Caco-2 (cell line): Measurements from ENCODE around the gene LRMDA. TPM values are rescaled to one million over a fixed set of nuclear protein-coding genes. Genes with fewer than 3 reads are reported as not detected.

Experiments used
- BruUV-seq: library from RNA; stranded (reverse); fragments of 400-500 nt; replicated peaks from 2 replicates; lab custom pipeline; 2021; lab: Mats Ljungman, UMichigan
- CTCF ChIA-PET: fragments of 300-600 bp; sonication (Branson Sonifier 250); formaldehyde crosslinking; loops from one replicate; lab custom pipeline; 2022; ENCODE audit warnings: antibody characterized with exemption; lab: Charles Lee
- POLR2A ChIA-PET: fragments of 300-600 bp; sonication (Branson Sonifier 250); formaldehyde crosslinking; loops from one replicate; lab custom pipeline; 2022; ENCODE audit warnings: antibody characterized with exemption; lab: Charles Lee
- DNase-seq, 2 experiments: peaks; one replicate each; pipeline versions ENCODE4 v3.0.0 to v3.0.0-alpha.2; 2020 to 2022
- H3K27me3 ChIP-seq: replicated peaks from 2 replicates; pipeline ENCODE4 v1.6.0; 2011; ENCODE audit warnings: low read length; ENCODE audit not compliant: control insufficient read depth, insufficient read depth
- H3K36me3 ChIP-seq: 2 replicates; pipeline ENCODE4 v1.5.1; 2011; ENCODE audit warnings: low read length; ENCODE audit not compliant: control insufficient read depth, insufficient read depth
- H3K4me1 ChIP-seq: fragments of 250-450 bp; sonication (Bioruptor Pico); 2 replicates; pipeline ENCODE4 v1.5.1; 2020; ENCODE audit warnings: mild to moderate bottlenecking
- H3K4me3 ChIP-seq: 2 replicates; pipeline ENCODE4 v1.5.1; 2011; ENCODE audit warnings: low read depth, mild to moderate bottlenecking, control low read depth, low read length
- H3K9me3 ChIP-seq: fragments of 250-450 bp; sonication (Bioruptor Pico); 2 replicates; pipeline ENCODE4 v1.5.1; 2020; ENCODE audit warnings: mild to moderate bottlenecking, moderate library complexity
- H3K27ac Mint-ChIP-seq: one replicate; pipeline ENCODE4 v1.8.0; 2022; ENCODE audit warnings: mixed read lengths; ENCODE audit not compliant: unreplicated experiment
- H3K27me3 Mint-ChIP-seq: one replicate; pipeline ENCODE4 v1.8.0; 2022; ENCODE audit warnings: mixed read lengths; ENCODE audit not compliant: insufficient read depth, unreplicated experiment
- H3K36me3 Mint-ChIP-seq: one replicate; pipeline ENCODE4 v1.8.0; 2022; ENCODE audit warnings: mild to moderate bottlenecking, mixed read lengths; ENCODE audit not compliant: insufficient read depth, unreplicated experiment
- H3K4me1 Mint-ChIP-seq: one replicate; pipeline ENCODE4 v1.8.0; 2022; ENCODE audit warnings: low read depth, mixed read lengths; ENCODE audit not compliant: unreplicated experiment
- H3K4me3 Mint-ChIP-seq: one replicate; pipeline ENCODE4 v1.8.0; 2022; ENCODE audit warnings: mild to moderate bottlenecking, moderate library complexity, mixed read lengths; ENCODE audit not compliant: unreplicated experiment
- H3K9me3 Mint-ChIP-seq: one replicate; pipeline ENCODE4 v1.8.0; 2022; ENCODE audit warnings: mixed read lengths; ENCODE audit not compliant: unreplicated experiment
- intact Hi-C: fragments of 100-400 bp; cut with micrococcal nuclease; formaldehyde crosslinking; loops from one replicate; pipeline ENCODE4 v1.10.0; 2022; ENCODE audit not compliant: unreplicated experiment
- total RNA-seq: library from RNA; stranded (reverse); gene quantifications from 2 replicates; pipeline ENCODE4 v1.2.3, GENCODE V29; 2022
- TF ChIP-seq, protein P1 (sequence below), 2 experiments: fragments of 200-600 bp in 1 of 2; IDR thresholded peaks; 1 replicate in 1 of 2; 2 replicates in 1 of 2; pipeline versions ENCODE4 v1.5.1 to v1.8.0; 2011 to 2022; ENCODE audit warnings: antibody characterized with exemption in 1 of 2, control low read depth in 1 of 2, inconsistent platforms in 1 of 2, low read depth in 1 of 2, low read length in 1 of 2, mild to moderate bottlenecking in 1 of 2, moderate library complexity in 1 of 2; ENCODE audit not compliant: insufficient read depth in 1 of 2, severe bottlenecking in 1 of 2, unreplicated experiment in 1 of 2

Gene LRMDA
- total RNA-seq, 1 experiment from 2014 or later, result 18.5 TPM

DNA sequence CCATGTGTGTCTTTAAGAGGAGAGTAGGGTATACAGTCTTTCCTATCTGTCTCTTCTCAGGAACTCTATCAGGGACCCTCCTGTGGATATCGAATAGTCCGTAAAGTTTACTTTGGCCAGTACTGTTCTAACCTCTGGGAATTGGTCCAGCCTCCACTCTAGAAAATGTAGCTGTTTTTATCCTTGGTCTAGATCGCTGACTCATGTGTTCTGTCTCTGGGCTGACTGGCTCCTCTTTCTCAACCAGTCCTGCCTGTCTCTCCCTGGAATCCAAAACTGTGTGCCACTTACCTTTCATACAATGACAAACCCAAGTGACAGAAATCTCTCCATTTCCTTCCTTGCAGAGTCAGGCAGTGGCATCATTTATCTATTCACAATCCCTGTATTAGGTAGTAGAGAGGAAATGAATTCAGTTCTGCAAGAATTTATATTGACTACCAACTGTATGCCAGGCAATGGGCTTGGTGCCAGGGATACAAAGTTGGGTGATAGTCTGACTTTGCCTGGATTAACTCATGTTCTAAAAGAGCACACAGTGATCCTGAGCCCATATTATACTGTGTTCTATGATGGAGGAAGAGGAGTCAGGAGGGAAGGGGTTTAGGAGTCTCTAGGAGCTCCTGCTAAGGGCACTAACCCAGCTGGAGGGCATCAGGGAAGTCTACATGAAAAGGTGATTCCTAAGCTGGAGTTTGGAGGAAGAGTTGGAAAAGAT, 232.7 kb downstream of the LRMDA start:
- BruUV-seq, result no TSS peak
- no peaks in the 10 kb centered on the region for H3K9me3 Mint-ChIP-seq
- Histone ChIP-seq H3K27me3 (no peaks in the 10 kb centered on the region), H3K4me3 (no peak overlapping the region), H3K9me3 (no peaks in the 10 kb centered on the region), H3K36me3 (no peaks in the 10 kb centered on the region), H3K4me1 (no peaks in the 10 kb centered on the region)
- POLR2A ChIA-PET, result no interaction called here
- CTCF ChIA-PET, result no interaction called here
- no peaks in the 10 kb centered on the region for H3K4me1 Mint-ChIP-seq
- no peak for DNase-seq
- no peaks in the 10 kb centered on the region for H3K27me3 Mint-ChIP-seq
- H3K4me3 Mint-ChIP-seq, result no peak overlapping the region
- intact Hi-C loops, result no loop called here
- TF ChIP-seq, protein P1, sequence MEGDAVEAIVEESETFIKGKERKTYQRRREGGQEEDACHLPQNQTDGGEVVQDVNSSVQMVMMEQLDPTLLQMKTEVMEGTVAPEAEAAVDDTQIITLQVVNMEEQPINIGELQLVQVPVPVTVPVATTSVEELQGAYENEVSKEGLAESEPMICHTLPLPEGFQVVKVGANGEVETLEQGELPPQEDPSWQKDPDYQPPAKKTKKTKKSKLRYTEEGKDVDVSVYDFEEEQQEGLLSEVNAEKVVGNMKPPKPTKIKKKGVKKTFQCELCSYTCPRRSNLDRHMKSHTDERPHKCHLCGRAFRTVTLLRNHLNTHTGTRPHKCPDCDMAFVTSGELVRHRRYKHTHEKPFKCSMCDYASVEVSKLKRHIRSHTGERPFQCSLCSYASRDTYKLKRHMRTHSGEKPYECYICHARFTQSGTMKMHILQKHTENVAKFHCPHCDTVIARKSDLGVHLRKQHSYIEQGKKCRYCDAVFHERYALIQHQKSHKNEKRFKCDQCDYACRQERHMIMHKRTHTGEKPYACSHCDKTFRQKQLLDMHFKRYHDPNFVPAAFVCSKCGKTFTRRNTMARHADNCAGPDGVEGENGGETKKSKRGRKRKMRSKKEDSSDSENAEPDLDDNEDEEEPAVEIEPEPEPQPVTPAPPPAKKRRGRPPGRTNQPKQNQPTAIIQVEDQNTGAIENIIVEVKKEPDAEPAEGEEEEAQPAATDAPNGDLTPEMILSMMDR (IDR thresholded peaks at IDR 0.05; ENCODE audit: insufficient read depth in 1 of 2, low read depth in 1 of 2, low read length in 1 of 2, severe bottlenecking in 1 of 2, unreplicated experiment in 1 of 2), result no peak
- H3K27ac Mint-ChIP-seq, result no peak overlapping the region
- H3K36me3 Mint-ChIP-seq, result no peaks in the 10 kb centered on the region

DNA sequence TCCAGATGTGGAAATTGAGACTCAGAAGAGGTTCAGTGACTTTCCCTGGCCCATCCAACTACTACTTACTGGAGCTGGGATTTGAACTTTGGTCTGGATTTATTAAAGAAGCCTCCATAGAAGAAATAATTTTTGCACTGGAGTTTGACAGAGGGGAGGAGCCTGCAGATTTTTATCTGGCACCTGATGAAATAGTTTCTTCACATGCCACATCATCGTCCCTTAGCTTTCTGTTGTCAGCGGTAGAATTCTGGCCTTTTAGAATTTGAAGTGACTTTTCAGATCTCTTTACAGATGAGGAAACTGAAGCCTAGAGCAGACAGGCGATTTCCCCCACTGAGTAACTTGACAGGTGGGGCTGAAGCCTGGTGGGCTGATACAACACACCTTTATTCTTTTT, 233.5 kb downstream of the LRMDA start:
- Mint-ChIP-seq H3K4me1 (no peaks in the 10 kb centered on the region), H3K27me3 (no peaks in the 10 kb centered on the region), H3K27ac (no peak overlapping the region), H3K4me3 (no peak overlapping the region), H3K36me3 (no peaks in the 10 kb centered on the region), H3K9me3 (no peaks in the 10 kb centered on the region)
- TF ChIP-seq, protein P1 (IDR thresholded peaks at IDR 0.05; ENCODE audit: insufficient read depth in 1 of 2, low read depth in 1 of 2, low read length in 1 of 2, severe bottlenecking in 1 of 2, unreplicated experiment in 1 of 2), result no peak
- Histone ChIP-seq H3K9me3 (no peaks in the 10 kb centered on the region), H3K36me3 (no peaks in the 10 kb centered on the region), H3K4me3 (no peak overlapping the region), H3K4me1 (no peaks in the 10 kb centered on the region), H3K27me3 (no peaks in the 10 kb centered on the region)
- CTCF ChIA-PET, result no interaction called here
- POLR2A ChIA-PET, result no interaction called here
- intact Hi-C loops, result no loop called here
- no TSS peak for BruUV-seq
- DNase-seq, result no peak

DNA sequence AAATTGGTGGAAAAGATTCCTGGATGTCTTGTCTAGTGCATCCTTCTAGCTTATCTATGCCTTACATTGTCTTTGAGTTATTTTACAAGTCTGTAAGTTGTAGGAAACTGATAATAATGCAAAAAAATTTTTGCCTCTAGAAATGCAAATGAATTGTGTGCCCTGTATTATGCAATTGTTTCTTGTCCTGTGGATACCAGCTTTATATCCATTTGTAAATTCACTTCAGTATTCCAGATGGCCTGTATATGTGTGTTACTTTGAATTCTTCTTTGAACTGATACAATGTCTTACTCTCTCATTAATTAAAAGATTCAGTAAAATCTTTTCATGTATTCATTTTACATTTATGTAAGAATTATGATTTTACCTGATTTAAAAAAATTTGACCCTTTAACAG, 234.3 kb downstream of the LRMDA start:
- POLR2A ChIA-PET, result interaction anchor here (0.5 kb wide), 1 partner anchor 235 kb away, joined by 4 read pairs; no protein-coding TSS in a partner anchor
- TF ChIP-seq, protein P1 (IDR thresholded peaks at IDR 0.05; ENCODE audit: insufficient read depth in 1 of 2, low read depth in 1 of 2, low read length in 1 of 2, severe bottlenecking in 1 of 2, unreplicated experiment in 1 of 2), result no peak
- CTCF ChIA-PET, result no interaction called here
- intact Hi-C loops, result no loop called here
- H3K36me3 Mint-ChIP-seq, result no peaks in the 10 kb centered on the region
- H3K27ac Mint-ChIP-seq, result no peak overlapping the region
- no peak overlapping the region for H3K4me3 ChIP-seq
- H3K4me3 Mint-ChIP-seq, result no peak overlapping the region
- no peaks in the 10 kb centered on the region for H3K27me3 Mint-ChIP-seq
- no peaks in the 10 kb centered on the region for H3K4me1 ChIP-seq
- H3K36me3 ChIP-seq, result no peaks in the 10 kb centered on the region
- H3K9me3 Mint-ChIP-seq, result no peaks in the 10 kb centered on the region
- no peaks in the 10 kb centered on the region for H3K27me3 ChIP-seq
- no peaks in the 10 kb centered on the region for H3K9me3 ChIP-seq
- BruUV-seq, result no TSS peak
- no peaks in the 10 kb centered on the region for H3K4me1 Mint-ChIP-seq
- DNase-seq, result no peak
